T-helper 2 cell treated with Interferon-gamma antibody and Interleukin-4, amounts not matched to agents 100 ng/mL and 5 ng/mL, for 36 hours (primary cell): ENCODE measurements around the gene KCNG4. TPM values are rescaled to one million over a fixed set of nuclear protein-coding genes. Genes with fewer than 3 reads are reported as not detected.

ENCODE experiments used
- intact Hi-C: fragments of 100-400 bp; cut with micrococcal nuclease; formaldehyde crosslinking; loops from one replicate; pipeline ENCODE4 v1.15.1; 2023
- total RNA-seq: library from RNA; stranded (reverse); gene quantifications from 2 replicates; pipeline ENCODE4 v1.2.3, GENCODE V29; 2022

The KCNG4 gene, protein sequence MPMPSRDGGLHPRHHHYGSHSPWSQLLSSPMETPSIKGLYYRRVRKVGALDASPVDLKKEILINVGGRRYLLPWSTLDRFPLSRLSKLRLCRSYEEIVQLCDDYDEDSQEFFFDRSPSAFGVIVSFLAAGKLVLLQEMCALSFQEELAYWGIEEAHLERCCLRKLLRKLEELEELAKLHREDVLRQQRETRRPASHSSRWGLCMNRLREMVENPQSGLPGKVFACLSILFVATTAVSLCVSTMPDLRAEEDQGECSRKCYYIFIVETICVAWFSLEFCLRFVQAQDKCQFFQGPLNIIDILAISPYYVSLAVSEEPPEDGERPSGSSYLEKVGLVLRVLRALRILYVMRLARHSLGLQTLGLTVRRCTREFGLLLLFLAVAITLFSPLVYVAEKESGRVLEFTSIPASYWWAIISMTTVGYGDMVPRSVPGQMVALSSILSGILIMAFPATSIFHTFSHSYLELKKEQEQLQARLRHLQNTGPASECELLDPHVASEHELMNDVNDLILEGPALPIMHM
- total RNA-seq = not detected in 2 replicates

DNA sequence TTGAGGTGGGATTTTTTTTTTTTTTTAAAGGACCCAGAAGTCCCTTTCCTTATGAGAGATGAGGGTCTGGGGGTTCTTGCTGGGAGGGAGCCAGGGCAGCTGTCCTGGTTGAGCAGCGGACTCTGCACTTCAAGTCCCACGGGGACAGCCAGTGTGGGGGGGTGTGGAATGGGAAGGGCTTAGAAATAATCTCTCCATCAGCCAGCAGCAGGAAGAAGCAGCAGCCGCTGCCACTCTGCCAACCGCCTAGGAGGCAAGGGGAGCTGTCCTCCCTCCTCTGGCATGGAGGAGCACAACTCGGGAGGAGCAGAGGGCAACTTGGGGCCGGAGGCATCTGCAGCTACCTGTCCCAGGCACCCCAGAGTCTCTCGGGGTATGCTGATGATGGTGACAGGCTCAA, at the start of gene KCNG4:
Gene KCNG4 (minus strand): TSS at position 104 of the 400 bp plus-strand sequence. CDS start 2,527 bp downstream, outside the sequence.
- intact Hi-C loops = no loop called here

DNA sequence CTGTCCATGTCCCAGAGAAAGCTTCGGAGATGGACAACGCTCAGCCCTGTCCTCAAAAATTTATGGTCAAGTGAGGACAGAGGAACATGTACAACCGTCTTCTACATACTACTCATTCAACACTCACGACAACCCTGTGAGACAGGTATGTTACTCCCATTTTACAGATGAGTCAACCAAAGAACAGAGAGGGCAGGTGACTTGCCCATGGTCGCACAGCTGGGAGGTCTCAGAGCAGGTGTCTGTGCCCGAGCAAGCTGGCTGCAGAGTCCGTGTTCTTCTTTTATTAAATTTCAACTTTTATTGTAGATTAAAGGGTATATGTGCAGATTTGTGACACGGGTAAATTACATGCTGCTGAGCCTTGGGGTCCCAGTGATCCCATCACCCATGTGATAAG, 49.1 kb upstream of the KCNG4 start:
- intact Hi-C loops = no loop called here

- intact Hi-C loops = no loop called here
Observed at GRCh38 chr16:84286578-84287240, 46.9 kb upstream of the KCNG4 start.

DNA sequence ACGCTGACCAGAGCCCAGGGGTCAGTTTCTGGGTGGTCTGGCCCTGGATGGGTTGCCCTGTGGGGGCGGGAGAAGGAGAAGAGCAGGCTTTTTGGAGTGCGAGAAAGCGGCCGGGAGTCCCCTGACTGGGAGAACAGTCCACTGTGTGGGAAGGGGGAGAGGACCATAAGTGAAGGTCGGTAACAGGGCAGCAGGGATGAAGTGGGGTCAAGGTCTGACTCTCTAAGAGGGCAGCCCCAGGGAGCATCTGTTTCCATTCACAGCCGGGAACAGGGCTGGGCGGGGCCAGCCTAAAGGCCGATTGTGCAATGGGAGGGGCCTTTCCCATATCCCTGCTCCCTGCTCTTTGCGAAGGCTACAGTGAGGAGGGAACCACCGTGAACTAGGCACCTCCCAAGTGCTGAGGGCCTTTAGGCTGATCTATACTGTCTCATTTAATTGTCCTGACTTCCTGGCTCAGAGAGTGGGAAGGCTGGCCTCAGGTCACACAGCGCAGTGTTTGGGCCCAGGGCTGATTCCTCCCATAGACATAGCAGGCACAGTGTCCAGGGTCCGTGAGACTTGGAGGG, 44.4 kb upstream of the KCNG4 start:
- intact Hi-C loops = no loop called here

DNA sequence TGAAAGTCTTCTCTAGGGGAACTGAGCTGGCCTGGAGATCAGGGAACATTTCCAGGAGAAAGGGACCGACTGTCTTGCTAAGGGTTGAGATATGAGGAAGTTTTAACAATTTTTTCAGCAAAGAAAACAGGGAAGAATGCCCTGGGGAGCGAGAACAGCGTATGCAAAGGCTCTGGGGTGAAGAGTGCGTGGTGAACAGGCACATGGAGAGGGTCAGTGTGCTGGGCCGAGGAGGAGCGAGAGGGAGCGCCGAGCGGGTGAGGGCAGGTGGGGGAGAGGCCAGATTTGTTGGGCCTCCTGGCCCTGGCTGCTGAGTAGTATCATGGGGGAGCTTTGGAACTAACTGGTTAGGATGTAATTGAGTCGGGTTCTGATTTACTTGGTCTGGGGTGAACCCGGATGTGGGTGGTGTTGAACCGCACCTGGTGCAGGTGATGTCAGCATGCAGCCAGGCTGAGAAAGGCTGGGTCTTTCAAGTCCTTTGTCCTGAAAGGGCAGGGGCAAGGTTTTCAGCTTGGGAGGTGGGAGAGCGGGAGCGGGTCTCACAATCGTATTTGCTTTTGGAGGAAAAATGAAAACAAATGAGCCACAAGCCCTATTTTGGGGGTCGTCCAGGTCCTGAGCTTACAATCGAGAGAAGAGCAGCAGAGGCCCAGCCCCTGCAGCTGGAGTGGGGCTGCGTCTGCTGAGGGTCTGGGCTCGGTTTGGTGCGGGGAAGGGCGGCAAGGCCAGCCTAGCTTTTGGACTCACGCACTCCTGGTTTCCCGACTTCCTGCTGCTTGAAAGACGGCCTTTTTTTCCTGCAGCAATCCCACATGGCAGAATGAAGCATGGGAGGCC, 43.7 kb upstream of the KCNG4 start:
- intact Hi-C loops = no loop called here

DNA sequence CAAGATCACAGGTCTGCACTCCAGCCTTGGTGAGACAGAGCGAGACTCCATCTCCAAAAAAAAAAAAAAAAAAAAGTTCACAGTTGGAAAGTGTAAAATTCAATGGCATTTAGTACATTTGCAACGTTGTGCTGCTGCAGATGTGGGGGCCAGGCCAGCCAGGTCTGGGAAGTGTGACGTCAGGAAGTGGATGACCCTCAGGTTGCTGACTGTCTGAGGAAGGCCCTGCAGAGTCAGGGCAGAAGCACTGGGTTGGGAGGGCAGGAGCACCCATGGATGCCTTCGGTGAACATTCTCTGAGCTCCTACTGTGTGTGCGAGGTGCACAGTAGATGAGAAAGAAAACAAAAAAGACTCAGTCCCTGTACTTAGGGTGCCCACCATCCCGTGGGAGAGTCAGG, 42.7 kb upstream of the KCNG4 start:
- intact Hi-C loops = no loop called here

DNA sequence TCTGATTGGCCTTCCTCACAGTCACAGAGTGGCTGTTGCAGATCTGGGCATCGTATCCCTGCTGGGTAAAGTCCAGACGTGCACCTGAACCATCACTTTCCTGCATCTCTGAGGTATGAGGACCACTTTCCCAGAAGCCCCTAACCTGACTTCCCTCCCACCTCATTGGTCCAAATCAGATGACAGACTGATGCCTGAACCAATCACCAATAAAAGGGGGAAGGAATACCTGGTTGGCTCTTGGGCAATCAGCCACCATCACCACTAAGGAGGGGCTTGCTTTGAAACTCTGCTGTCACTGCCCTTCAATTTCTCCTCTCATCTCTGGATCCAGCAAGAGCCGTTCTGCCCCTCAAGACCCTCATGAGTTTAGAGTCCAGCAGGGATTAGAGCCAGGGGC, 41.3 kb upstream of the KCNG4 start:
- intact Hi-C loops = no loop called here

DNA sequence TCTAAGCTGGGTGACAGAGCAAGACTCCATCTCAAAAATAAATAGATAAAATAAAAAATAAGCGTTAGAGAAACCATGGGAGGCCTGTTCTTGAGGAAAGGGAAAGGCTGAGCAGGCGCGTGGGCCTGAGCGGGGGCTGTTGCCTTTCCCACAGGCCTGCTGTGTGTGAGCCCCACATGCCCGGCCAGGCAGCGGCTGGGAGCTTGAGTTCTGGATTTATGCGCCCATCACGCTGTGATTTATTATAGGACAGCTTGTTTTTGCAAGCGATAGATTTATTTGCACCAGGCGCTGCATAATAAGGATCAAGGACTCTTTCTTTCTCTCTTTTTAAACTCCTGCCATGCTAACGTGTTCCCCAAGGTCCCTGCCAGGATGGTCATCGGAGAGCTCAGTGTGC, 40.1 kb upstream of the KCNG4 start:
- intact Hi-C loops = loop anchor here (5.0 kb wide), 1 partner anchor 457 kb away; no protein-coding TSS in a partner anchor

DNA sequence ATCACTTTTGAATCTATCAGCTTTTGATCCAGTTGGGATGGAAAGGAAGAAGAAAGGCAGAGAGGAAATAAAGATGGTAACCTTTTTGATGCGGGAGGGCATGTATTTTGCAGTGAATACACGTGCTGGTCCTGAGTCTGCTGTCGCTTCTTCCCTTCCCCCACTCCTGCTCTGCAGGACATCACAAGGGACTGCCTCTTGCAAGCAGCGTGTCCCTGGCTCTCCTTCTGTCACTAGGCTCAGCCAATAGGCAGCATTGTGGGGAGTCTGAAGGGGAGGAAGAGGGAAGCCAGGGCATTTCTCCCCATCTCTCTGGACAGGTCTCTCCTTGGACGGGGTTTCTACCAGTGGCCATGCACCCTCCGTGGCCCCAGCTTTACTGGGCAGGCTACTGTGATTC, 39.2 kb upstream of the KCNG4 start:
- intact Hi-C loops = loop anchor here (5.0 kb wide), 1 partner anchor 458 kb away; no protein-coding TSS in a partner anchor

DNA sequence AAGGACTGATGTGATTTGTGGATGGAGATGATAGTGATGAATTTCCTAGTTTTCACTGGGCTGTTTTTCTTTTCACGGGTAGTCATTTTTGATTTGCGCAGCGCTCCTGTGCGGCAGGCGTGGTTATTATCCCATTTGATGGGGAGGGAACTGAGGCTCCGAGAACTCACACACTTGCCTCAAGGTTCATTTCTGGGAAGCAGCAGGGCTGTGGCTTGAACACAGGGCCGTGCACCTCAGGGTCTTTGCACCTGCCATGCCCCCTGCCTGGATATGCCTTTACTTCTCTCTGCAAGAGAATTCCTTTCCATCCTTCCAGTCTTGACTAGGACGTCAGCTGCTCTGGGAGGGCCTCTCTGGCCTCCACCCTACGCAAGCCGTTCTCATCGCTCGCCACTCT, 38.5 kb upstream of the KCNG4 start:
- intact Hi-C loops = loop anchor here (5.0 kb wide), 1 partner anchor 459 kb away; no protein-coding TSS in a partner anchor

- intact Hi-C loops = loop anchor here (1.0 to 5.0 kb wide), 3 partner anchors 207 to 460 kb away; no protein-coding TSS in a partner anchor
Observed at GRCh38 chr16:84277244-84277823, 37.5 kb upstream of the KCNG4 start.

DNA sequence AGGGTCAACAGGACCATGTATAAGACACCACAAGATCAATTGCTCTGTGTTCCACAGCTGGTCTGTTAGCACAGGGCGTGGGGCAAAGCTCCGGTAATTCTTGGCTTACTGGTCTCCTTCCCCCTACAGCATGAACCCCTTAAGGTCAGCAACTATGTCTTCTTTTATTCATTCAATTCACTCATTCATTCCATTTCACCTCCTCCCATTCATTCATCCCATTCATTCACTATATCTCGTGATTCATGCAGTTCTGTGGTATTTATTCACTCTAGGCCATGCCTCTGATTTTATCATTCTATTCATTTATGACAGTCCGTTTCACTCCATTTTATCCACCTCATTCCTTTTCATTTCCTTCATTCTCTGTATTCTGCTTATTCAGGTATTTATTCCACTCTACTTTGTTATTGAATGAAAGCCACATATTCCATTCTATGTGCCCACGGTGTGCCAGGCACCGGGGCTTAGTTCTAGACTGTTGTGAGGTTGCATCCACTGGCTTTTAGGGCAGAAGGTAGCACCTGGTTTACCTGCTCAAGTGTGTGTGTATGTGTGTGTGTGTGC, 35.9 kb upstream of the KCNG4 start:
- intact Hi-C loops = loop anchor here (5.0 kb wide), 1 partner anchor 462 kb away; no protein-coding TSS in a partner anchor

GRCh38 chr16:84274515-84274914, 34.7 kb upstream of the KCNG4 start:
- intact Hi-C loops = no loop called here

GRCh38 chr16:84272740-84273320, 33.0 kb upstream of the KCNG4 start:
- intact Hi-C loops = no loop called here

- intact Hi-C loops = no loop called here
Observed at GRCh38 chr16:84271866-84272265, 32.1 kb upstream of the KCNG4 start.

DNA sequence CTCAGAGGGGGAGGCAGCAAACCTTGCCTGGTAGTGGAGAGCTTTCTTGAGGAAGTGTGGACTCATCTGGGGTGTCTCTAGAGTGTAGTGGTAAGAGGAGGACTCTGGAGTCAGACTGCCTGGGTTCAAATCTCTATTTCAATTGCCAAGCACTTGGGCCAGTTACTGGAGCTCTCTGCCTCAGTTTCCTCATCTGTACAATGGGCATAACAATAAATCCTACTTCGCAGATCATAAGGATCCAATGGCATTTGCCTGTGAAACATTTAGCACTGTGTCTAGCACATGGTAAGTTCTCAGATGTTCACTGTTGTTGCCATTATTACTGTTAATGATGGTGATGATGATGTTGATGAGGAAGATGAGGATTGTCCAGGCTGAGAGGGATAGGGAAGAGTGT, 31.2 kb upstream of the KCNG4 start:
- intact Hi-C loops = no loop called here

- intact Hi-C loops = no loop called here
Observed at GRCh38 chr16:84270531-84270930, 30.7 kb upstream of the KCNG4 start.

DNA sequence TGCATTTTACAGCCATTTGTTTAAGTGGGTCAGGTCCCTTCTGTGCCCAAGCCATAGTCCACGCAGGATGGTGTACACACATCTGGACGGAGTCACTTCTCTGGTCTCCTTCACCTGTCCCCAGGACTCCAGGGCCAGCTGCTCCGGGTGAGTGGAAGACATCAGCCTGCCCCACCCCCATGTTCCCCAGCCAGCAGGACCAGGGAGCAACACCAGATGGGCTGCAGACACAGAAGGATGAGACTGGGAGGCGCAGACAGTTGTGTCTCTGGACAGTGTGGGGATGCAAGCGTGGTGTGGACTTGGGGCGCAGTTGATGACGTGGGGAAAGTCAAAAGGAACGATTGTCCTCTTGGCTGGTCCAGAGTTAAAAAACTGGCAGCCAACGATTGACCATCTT, 30.3 kb upstream of the KCNG4 start:
- intact Hi-C loops = no loop called here

DNA sequence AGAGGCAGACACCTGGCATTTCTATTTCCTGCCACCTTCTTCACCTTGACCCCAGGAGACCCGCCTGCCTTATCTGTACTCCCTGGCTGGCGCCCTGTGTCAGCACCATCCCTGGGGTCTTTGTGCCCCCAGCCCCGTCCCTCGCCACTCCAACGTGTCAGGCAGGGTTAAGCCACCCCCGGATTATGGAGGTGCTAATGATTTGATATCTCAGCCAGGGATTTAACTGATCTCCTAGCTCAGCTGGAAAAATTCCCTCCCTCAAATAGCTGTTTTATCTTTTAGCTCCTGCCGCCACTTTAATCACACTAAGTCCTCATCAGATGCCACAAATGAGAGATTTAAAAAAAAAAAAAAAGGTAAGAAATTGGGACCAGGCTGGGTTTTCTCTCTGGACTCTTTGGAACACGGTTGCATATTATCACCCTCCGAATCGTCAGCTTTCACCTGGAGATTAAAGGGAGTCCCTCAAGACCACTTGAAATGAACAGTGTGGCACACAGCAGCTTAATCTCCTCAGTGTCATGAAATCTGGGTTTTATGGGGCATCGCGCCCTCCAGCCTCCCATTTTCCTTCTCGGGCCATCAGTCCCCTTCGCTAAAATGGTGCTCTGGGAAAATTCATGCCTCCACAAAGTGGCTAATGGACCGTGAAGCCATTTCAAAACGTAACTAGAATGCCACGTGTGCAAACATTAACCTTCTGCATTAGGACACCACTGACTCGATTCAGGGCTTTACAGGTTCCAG, 28.7 kb upstream of the KCNG4 start:
- intact Hi-C loops = no loop called here
